GM12875 (cell line): ENCODE data around the gene SP6.

Source experiments
- H3K4me3 ChIP-seq: one replicate; pipeline ENCODE4 v1.5.1; 2011; ENCODE audit warnings: low read depth, low read length, control low read depth
- TF ChIP-seq, protein P1 (sequence below): IDR thresholded peaks from 2 replicates; pipeline ENCODE4 v1.5.1; 2011; ENCODE audit warnings: low read depth, mild to moderate bottlenecking, control low read depth, inconsistent platforms, low read length, moderate library complexity, borderline replicate concordance; ENCODE audit not compliant: insufficient read depth

SP6 gene

DNA sequence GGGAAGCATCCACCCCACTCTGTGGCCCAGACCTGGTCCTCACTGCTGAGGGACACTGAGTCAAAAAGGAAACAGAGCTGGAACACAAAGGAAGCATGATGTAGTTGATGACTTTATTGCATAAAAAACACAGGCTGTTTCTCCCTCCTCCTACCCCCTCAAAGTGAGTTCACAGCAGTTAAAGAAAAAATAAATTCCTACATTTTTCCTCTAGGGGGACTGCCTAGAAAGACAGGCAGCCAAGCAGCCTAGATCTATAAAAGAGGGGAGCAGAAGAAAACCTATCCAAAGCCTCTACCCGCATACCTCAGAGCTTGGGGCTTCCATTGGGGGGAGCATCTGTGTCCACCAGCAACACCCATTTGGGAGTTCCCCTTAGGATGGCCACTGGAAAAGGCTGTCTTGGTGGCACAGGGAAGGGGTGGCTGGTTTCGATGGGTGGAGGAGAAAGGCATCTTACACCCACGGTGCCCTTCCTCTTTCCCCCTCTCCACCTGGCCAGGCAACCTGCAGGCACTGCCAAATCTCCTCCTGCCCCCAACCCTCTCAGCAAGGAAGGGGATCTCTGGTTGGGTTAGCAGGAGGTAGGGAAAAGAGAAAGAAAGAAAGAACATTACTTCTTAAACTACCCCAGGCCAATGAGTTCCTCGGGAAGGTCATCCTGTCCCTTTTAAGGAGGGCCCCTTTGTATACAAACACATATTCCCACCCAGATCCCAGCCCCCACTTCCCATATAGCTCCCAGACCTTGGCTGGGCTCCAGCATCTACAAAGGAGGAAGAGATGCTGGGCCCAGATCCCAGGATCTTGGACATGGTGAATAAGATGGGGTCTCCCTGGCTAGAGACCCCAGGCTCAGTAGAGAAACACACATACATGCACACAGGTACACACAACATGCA, 5.9 kb downstream of the SP6 start:
- no peak overlapping the region for H3K4me3 ChIP-seq
- TF ChIP-seq, protein P1, sequence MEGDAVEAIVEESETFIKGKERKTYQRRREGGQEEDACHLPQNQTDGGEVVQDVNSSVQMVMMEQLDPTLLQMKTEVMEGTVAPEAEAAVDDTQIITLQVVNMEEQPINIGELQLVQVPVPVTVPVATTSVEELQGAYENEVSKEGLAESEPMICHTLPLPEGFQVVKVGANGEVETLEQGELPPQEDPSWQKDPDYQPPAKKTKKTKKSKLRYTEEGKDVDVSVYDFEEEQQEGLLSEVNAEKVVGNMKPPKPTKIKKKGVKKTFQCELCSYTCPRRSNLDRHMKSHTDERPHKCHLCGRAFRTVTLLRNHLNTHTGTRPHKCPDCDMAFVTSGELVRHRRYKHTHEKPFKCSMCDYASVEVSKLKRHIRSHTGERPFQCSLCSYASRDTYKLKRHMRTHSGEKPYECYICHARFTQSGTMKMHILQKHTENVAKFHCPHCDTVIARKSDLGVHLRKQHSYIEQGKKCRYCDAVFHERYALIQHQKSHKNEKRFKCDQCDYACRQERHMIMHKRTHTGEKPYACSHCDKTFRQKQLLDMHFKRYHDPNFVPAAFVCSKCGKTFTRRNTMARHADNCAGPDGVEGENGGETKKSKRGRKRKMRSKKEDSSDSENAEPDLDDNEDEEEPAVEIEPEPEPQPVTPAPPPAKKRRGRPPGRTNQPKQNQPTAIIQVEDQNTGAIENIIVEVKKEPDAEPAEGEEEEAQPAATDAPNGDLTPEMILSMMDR: peak; percentile 27; the same call in 1 of the 2 replicates

DNA sequence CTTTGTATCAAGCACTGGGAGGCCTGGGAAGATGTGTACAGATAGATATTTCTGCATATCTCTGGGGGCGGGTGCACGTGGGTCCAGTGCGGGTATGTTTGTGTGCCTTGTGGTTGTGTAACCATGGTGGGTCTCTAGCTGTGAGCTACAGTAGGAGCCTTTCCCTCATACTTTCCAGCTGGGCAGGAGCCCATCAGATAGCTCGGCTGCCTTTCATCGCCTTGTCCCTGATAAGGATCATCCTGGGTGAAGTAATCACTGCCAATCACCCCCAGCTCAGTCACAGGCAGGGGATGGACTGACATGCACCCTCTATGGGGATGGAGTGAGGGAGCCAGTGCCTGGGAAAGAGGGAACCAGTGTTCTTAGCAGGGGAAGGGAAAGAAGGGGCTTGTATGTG, 6.7 kb downstream of the SP6 start:
- H3K4me3 ChIP-seq: no peak overlapping the region
- TF ChIP-seq, protein P1: no peak

DNA sequence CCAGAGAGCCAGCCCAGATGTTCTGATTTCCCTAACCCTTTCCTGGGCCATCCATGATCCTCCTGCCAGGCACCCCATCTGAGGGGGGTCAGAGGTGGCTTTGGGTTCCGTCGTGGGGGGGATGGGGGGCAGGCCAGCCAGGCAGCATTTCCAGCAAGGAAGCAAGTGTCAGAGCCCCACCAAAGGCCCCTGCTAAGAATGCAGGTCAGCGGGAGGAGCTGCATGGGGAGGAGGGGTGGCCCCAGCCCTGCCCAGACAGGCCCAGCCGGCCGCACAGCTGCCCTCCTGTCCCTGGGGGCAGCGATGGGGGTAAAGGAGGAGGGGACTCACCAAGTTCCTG, 7.6 kb downstream of the SP6 start:
- no peak overlapping the region for H3K4me3 ChIP-seq
- TF ChIP-seq, protein P1: no peak

DNA sequence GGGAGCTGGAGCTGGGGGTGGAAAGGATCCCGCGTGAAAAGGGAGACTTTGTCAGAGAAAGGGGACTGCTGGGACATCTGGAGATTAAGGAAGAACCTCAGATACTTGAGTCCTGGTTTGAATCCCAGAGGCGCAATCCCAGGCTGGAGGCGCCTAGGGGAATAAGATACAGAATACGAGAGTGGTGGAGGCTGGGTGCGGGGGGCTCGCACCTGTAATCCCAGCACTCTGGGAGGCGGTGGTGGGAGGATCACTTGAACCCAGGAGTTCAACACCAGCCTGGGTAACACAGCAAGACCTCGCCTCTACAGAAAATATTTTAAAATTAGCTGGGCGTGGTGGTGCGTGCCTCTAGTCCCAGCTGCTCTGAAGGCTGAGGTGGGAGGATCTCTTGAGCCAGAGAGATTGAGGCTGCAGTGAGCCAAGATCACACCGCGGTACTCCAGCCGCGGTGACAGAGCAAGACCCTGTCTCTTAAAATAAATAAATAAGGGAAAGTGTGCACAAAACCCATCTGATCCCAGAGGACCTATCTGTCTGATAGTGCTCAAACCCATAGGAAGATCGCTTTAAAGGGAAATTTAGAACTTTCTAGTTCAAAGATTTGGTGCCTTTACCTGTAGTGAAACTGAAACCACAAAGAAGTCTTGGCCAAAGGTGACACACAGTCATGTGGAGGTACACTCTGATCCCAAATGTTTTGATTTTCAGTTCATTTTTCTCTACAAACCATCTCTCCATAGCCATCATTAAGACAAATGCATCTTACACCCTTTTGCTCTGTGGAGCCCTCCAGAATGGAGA, 9.3 kb downstream of the SP6 start:
- no peak overlapping the region for H3K4me3 ChIP-seq
- TF ChIP-seq, protein P1: no peak

DNA sequence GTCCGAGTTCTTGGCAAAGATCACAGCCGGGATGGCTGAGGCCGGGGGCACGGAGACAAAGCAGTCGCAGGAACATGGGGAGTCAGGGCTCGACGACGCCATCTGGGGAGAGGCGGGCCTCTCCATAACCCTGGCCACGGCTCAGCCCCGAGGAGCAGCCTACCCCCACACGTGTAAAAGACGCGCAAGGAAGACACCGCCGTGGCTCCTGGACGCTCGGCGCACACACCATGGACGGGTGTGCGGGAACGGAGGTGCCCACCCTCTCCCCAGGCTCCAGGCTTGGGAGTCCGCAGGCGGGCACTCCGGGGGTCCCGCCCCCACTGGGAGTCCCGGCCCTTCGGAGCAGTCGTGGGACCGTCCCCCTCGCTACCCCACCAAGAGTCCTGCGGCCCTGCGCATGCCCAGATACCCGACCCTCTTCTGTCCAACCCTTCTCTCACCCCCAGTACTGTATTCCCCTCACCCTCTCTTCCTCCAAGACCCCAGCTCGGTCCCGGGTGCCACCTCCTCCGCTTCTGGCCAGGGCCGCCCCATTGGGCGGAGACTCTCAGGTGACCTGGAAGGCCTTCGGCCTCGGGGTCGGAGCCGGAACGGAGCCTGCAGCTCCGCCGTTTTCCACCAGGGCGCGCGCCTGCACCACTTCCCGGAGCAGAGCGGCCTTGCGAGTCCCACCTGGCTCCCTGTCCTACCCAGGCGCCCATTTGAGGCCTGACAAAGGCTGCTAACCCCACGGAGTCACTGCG, 10.0 kb downstream of the SP6 start, which contains the start of gene SCRN2:
Gene SCRN2 (minus strand): TSS at position 532 of the 746 bp plus-strand sequence. CDS start 430 bp downstream, at position 102.
- peak within 1 kb of the TSS; percentile 81 for H3K4me3 ChIP-seq
- TF ChIP-seq, protein P1: peak; percentile 97

DNA sequence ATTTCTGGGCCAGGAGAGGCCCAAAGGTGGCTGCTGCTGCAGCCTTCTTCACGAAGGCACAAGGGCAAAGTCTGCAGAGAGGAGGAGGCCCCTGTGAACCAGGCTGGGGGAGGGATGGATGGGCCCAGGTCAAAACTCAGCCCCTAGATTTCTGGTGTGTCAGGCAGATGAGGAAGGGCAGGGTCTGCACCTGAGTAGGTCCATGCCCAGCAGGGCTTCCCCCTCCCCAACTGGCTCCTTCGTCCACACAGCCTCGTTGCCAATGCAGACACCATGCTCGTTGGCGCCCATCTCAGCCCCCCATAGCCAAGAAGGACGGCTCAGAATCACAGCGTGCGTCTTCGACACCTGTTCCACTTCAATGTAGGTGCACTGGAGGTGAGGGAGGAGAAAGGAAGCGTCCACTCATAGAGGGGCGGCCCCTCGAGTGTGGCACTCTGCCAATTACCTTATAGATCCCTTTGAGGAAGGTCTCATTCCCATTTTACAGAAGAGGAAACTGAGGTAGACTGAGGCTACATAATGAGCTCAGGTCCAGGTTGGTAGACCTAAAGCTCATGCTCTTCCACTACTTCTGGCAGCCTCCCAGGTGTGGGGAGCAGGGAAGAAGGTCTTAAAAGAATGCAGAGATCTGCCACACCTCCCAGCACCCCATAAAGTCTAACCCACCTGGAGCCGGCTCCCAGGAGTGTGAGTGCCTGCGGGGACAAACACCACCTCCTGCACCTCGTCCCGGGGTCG, 10.8 kb downstream of the SP6 start:
- TF ChIP-seq, protein P1: no peak
- H3K4me3 ChIP-seq: peak overlapping the region; percentile 81
